HepG2 (cell line): ENCODE data around the gene ARHGEF11.

Source experiments
- CREM ChIP-seq, 2 experiments: sonication (generic) in 1 of 2; formaldehyde crosslinking in 1 of 2; IDR thresholded peaks; 2 replicates each; pipeline versions ENCODE4 v1.4.0 to v1.6.1; 2016 to 2020; ENCODE audit warnings: antibody characterized with exemption in 1 of 2, mild to moderate bottlenecking in 1 of 2, missing genetic modification reagents in 1 of 2
- GTF2F1 ChIP-seq: fragments of 150-350 bp; IDR thresholded peaks from 2 replicates; pipeline ENCODE4 v1.6.1; 2014; ENCODE audit warnings: low read length
- KDM5B ChIP-seq: sonication (generic); formaldehyde crosslinking; IDR thresholded peaks from 2 replicates; pipeline ENCODE4 v1.4.0; 2020; ENCODE audit warnings: missing genetic modification reagents, mild to moderate bottlenecking, borderline replicate concordance

DNA sequence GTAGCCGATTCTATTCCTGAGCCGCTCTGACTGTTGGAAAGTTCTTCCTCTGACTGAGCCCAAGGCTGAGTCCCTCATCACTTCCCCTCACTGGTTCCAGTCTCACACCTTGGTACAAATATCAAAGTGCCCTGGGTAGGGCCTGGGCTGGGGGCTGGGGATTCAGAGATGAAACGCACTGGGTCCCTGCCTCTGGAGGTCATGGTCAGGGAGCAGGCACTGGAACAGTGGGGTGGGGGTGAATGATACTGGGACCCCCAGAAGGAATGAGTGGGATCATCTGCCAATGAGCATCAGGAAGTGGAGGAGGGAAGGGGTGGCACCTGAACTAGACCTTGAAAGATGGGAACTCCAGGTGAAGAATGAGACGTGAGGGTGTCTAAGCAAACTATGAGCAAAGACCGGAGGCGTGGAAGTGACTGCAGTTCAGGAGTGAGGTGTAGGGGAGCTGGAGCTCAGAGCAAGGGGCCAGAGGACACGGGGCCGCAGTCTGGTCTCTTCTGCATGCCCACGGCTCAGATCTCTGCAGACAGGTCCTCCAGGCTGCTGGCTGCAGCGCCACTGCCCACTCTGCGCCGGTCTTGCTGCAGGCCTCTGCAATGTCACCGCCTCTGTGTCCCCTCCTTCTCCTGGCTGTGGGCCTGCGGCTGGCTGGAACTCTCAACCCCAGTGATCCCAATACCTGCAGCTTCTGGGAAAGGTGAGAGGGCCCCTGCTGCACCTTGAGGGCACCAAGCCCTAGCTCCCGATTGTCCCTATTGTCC is 142.0 kb downstream of the ARHGEF11 start:
- no peak for TF ChIP-seq KDM5B (CRISPR knock-in tag)
- no peak for TF ChIP-seq CREM (IDR thresholded peaks at IDR 0.05)
- no peak for TF ChIP-seq CREM (CRISPR knock-in tag; IDR thresholded peaks at IDR 0.05)
- no peak for TF ChIP-seq GTF2F1
